Stimulated activated CD4-positive, alpha-beta T cell treated with anti-CD3 and anti-CD28 coated beads, Interleukin-4, amount 100 ng/mL, for 1 hour (primary cell): Measurements from ENCODE around the gene TRIM54.
"Not testable (repeated sequence)": the region's sequence is repeated elsewhere in the genome, so short reads cannot be mapped to it uniquely, and the experiment has no call there.

Experiments
- DNase-seq: peaks from one replicate; pipeline ENCODE4 v3.0.0-alpha.2; 2020

TRIM54 gene

GRCh38 chr2:27285481-27285880 lies 3.3 kb downstream of the TRIM54 start:
- no peak for DNase-seq

DNA sequence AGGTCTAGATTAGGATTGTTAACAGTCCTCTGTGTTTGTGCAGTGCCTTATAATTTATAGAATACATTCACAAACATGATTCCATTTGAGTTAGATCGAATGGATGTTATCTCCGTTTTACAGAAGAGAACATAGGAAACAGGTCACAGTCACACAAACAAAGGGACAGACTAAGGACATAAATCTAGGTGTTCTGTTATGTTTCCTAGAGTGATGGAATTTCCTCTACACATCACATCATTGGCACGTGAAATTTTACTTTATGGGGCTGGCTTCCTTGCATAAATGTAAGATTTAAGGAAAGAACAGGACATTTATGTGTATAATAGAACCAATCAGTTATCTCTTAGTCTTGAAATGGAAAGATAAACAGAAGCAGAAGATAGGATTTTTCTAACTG lies 6.4 kb downstream of the TRIM54 start:
- no peak for DNase-seq

GRCh38 chr2:27290549-27290948 lies 8.3 kb downstream of the TRIM54 start:
- DNase-seq, result no peak

DNA sequence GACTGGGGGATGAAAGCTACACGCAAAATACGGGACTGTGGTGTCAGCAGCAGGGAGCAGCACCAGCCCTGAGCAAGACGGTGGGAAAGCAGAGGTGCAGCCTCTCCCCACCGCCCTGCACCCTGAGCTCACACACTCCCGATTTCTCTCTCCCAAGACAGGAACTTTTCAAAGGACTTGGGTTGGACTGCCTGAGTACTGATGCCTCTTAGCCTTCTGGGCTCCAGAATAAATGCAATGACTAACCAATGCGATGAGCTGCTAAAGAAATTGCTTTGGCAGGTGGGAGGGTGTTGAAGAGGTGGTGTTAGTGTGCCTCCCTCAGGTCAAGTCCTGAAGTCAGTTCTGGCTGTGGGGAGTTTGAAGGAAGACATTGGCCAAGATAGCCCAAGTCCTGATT lies 9.6 kb downstream of the TRIM54 start:
- DNase-seq, result no peak

- no peak for DNase-seq
Measured at GRCh38 chr2:27294928-27295327, 12.7 kb downstream of the TRIM54 start.

- no peak for DNase-seq
Measured at GRCh38 chr2:27296481-27296880, 14.3 kb downstream of the TRIM54 start.

DNA sequence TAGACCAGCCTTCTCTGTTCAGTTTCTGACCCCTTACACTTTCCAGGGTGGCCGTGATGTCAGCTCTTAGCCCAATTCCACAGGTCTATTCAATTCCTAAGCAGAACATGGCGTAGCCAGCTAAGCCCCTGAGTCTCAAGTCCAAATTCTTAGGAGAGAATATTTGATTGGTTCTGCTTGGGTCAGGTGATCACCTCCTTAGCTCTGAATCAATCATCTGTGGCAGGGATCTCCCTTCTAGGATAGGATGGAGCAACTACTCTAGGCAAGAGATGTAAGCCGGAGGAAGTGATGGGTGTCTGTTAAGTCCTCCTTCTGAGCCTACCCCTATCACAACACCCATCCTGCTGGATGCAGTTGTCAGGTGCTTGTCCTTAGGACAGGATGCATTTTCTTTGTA lies 15.0 kb downstream of the TRIM54 start:
- DNase-seq, result no peak

DNA sequence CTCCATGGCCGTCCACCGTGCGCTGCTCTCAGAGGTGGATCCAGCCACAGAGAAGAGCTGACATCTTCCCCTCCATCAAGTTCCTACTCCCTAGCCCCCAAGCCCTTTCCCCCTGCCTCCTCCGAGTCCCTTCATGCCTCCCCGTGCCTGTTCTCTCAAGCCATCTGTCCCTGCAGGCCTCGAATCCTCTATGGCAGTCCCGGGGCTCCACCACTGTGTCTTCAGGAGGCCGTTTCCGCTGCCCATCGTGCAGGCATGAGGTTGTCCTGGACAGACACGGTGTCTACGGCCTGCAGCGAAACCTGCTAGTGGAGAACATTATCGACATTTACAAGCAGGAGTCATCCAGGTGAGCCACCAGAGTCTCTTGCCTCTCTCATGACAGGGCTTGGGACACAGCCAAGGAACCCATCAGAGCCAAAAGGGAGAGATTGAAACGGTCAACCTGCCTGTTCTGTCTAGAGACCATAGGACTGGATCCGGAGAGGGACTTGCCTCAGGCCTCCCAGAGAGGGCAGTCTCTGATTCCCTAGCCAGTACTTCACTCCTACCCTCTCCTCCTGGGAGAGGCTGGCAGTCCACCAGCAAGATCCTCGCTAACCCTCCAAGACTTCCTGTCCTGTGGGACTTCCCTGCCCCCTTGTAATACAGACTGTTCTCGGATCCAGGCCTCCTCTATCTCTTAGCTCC lies 16.3 kb downstream of the TRIM54 start:
- DNase-seq, result no peak

DNA sequence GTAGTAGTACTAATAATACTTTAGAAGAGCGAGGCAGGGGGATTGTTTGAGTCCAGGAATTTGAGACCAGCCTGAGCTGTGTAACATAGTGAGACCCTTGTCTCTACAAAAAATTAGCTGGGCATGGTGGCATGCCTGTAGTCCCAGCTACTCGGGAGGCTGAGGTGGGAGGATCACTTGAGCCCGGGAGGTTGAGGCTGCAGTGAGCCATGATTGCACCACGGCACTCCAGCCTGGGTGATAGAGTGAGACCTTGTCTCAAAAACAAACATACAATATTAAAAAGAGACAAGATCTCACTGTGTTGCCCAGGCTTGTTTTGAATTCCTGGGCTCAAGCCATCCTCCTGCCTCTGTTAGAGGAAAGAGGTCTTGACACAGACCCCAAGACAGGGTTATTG lies 18.4 kb downstream of the TRIM54 start:
- not testable (repeated sequence) for DNase-seq

- no peak for DNase-seq
Measured at GRCh38 chr2:27303093-27304025, 21.1 kb downstream of the TRIM54 start.

GRCh38 chr2:27304488-27305240 lies 22.4 kb downstream of the TRIM54 start:
- DNase-seq, result no peak

- DNase-seq, result no peak
Measured at GRCh38 chr2:27305516-27305915, 23.3 kb downstream of the TRIM54 start.

DNA sequence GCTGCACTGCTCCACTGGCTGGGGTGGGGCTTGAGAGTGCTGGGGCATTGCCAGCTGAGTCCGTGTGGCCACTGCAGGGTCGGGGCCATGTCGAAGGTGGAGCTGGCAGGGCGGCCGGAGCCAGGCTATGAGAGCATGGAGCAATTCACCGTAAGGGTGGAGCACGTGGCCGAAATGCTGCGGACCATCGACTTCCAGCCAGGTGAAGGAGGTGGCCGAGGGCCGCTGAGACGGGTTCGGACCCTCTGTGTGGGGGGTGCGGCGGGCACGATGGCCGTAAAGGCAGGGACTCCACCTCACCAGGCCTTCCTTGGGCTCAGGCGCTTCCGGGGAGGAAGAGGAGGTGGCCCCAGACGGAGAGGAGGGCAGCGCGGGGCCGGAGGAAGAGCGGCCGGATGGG lies 23.9 kb downstream of the TRIM54 start:
- no peak for DNase-seq

DNA sequence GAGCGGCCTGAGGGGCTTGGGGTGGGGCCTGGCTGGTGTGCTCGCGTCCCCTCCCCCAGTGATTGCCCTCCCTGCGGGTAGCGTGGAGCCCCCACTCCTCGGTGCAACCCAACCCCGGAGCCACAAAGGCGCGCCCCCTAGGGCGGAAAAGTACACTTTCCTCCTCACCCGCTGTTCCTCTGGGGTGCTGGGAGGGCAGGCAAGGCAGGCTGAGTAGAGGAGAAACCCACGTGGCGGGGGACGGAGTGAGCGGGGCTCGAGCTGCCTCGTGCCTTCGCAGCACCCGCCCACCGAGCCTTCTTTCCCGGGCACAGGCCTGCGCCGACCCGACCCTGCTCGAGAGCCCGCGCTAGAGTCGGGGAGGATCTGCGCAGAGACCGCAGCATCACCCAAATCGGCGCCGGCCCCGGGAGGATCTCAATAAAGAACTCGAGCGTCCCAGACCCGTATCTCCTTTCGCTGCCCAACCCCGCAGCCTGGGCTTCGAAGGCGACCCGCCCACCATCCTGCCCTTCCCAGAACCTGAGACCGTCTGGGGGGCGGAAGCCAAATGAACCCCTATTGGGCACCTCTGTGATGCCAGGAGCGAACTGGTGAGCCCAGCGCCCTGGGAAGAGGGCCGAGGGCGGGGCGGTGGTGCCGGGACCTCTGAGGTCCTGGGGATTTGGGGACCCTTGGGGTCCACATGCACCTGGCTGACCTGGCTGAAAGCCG lies 24.5 kb downstream of the TRIM54 start:
- DNase-seq, result peak; percentile 51

- no peak for DNase-seq
Measured at GRCh38 chr2:27307287-27307544, 25.0 kb downstream of the TRIM54 start.

DNA sequence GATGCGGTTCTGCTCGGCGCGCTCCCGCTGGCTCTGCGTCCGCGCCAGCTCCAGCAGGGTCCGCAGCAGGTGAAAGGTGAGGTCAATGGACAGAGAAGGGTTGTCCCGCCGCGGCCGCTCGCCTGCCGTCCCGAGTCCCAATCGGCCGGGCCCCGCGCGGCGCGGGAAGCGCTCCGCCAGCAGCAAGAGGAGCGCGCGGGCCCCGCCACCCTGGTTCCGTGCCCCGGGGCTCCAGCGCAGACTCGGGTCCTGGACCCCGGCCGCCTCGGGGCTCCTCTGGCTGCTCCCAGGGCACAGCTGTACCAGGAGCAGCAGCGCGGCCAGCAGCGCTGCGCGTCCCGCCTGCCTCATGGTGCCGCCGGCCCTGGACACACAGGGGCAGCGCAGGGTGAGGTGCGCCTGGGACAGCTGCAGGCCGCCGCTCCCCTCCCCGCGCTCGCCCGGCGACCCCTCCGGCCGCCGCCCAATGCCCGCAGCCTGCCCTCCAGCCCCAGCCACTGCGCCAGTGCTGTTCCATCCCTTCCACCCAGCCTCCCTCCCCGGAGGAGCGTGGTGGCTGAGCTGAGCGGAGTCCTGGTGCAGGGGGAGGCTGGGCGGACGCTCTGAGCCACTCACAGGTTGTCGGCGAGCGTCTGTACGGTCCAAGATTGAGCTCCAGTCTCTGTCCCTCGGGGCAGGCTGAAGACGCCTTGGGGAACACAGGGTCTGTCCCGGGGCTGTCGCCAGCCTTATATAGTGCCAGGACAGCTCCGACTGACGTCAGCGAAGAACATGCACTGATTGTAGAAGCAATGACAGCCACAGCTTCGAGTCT lies 25.5 kb downstream of the TRIM54 start:
- no peak for DNase-seq

DNA sequence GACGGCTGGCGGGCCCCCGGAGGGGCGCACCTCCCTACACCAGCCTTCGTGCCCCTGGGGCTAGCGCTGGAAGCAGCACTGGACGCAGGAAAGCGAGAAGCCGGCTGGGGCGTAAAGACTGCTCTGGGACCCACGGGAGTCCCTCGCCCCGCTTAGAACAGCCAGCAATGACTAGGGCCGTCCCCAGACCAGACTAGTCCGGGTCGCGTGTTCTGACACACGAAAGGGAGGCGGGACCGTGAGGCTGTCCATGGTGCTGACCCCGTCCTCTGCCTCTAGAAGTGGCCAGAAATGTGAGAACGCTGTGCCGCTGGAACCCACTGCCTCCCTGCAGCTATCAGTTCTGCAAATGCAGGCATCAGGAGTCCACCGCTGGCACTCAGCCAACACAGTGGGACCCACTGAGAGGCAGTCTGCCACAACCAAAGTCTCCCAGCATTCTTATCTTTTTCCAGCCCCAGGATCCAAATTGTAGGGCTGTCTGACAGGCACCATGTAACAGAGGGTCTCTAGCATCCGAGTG lies 26.2 kb downstream of the TRIM54 start, which contains the start of gene UCN:
Gene UCN, minus strand, starts transcription at position 87 of the 523 bp plus-strand sequence. CDS start 550 bp downstream, outside the sequence.
- no peak for DNase-seq

DNA sequence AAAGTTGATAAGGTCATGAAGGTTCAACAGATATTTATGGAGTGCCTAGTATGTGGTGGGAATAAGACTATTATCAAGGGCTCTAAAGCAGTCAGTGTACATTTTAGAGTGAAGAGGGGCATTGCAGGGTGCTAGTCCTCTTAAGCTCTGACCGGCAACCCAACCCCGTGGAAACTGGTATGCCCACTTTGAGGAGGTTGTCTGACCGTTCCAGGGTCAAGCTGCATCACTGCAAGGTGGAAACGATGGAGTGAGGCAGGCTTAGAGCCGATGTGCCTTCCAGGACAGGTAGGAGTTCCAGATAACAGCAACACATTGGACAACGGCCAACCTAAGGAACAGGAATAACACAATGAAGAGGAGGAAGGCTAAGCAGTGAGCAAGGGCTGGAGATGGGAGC lies 27.4 kb downstream of the TRIM54 start:
- no peak for DNase-seq

- no peak for DNase-seq
Measured at GRCh38 chr2:27312152-27312551, 29.9 kb downstream of the TRIM54 start.

GRCh38 chr2:27313882-27314645 lies 31.8 kb downstream of the TRIM54 start:
- DNase-seq, result no peak

DNA sequence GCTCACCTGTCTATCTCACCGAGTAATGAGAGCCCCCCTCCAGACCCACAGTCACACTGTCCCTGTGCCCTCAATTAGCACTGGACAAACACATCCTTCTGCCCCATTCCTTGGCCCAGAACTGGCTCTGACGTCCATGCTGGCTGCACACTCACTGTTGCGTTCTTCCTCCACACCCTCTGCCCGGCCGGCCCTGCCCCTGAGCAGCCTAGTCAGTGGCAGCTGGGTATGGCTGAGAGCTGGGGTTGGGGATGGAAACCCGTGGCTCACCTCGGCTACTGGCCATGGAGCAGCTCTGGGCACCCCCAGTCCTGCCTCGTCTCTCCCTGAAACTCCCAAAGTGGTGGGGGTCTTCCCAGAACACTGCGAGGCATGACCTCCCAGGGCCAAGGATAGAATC lies 32.5 kb downstream of the TRIM54 start:
- no peak for DNase-seq
